ENCODE data around the gene TCTN2.

The TCTN2 gene

DNA sequence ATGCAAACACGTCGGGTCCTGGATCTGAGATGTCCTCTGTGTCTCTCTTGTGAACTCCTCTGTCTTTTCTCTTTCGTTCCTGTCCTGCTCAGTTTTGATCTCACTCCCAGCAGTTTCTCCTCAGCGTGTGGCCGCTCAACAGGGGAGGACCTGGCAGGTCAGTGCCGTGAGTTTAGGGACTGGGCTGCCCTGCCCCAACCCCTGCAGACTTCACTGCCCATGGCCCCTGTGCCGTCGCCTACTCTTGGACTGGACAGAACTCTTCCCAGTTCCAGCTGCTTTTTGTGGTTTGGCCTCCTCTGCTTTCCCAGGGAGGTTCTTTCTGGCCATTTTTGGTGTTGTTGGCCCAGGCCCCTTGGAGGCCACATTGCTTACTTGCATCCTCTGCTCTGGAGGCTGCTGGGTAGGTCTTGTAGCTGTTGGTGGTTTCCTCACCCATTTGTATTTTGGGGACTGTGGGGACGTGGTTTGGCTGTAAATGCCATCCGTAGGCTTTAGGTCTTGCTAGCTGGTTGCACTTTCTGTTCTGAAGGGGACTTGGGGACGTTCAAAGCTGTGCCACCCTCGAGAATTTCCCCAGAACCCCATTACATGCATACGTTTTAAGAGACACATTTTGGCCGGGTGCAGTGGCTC lies 71.1 kb downstream of the TCTN2 start:
- no peak for DNase-seq (ENCODE audit: low read depth, low spot score)

DNA sequence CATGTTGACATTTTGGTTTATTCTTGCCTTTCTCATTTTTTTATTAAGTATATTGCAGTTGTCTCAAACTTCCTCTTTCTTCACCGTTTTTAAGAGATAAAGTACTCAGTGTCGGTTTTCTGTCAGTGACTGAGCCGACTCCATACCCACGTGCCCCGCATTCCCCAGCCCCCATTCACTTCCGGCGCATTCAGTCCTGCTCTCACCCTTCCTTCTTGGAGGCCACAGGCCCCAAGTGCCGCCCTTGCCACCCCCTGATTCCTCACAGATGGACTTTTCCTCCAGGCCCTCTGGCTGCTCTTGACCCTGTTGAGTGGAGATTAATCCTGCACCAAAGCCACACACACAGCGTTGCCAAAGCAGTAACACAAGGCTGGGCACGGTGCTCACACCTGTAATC lies 72.1 kb downstream of the TCTN2 start:
- no peak for DNase-seq (ENCODE audit: low read depth, low spot score)

- DNase-seq (ENCODE audit: low read depth, low spot score), result no peak
Measured at GRCh38 chr12:123744836-123745235, 73.9 kb downstream of the TCTN2 start.

GRCh38 chr12:123747309-123747708 lies 76.4 kb downstream of the TCTN2 start:
- DNase-seq (ENCODE audit: low read depth, low spot score), result no peak

DNA sequence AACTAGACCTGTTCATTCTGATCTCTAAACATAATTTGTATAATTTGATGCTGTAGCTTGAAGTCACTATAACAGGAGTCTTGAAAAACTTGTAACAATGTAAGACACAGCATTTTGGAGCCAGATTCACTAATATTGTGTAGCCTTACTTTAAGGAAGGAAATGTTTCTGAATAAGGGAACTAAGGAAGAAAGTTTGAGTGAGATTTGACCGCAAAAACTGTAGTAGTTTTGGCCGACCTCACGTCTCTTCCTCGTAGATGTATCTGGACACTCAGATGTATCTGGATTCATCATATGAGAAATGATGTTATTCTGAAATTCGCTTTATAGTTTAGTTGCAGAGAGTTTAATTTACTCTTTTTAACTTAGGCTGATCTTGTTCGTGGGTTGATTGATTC lies 77.2 kb downstream of the TCTN2 start:
- DNase-seq (ENCODE audit: low read depth, low spot score), result no peak

DNA sequence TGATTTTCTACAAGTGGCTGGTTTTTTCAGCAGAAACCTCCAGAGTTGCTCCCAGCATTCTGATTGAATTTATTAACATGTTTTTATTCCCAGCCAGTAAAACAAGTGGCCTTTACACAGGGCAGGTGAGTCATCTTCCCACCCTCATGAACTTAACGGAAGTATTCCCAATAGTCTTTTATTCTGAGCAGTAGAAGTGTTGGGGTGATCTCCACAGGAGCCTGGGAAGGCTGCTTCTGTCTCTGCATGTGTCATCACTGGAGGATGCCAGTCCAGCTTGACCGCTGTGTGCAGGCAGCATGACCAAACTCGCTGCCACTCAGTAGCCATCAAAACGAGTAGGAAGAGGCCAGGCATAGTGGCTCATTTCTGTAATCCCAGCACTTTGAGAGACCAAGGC lies 77.7 kb downstream of the TCTN2 start:
- DNase-seq (ENCODE audit: low read depth, low spot score), result no peak

DNA sequence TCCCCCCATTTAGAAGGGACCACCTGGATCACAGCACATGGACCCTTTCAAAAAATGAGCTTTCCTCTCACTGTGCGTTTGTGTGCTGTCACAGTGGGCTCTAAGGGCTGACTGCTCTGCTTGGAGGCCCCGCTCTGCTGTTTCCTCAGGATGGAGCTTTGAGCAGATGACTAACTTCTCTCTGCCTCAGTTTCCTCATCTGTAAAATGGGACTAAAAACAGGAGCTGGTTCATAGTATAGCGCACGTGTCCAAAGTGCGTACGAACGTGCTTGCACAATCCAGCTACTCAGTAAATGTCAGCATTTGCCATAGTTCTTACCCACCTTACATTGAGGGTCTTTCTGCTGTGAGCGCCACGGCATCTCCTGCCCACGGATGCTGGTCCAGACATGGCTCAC lies 78.4 kb downstream of the TCTN2 start:
- no peak for DNase-seq (ENCODE audit: low read depth, low spot score)

DNA sequence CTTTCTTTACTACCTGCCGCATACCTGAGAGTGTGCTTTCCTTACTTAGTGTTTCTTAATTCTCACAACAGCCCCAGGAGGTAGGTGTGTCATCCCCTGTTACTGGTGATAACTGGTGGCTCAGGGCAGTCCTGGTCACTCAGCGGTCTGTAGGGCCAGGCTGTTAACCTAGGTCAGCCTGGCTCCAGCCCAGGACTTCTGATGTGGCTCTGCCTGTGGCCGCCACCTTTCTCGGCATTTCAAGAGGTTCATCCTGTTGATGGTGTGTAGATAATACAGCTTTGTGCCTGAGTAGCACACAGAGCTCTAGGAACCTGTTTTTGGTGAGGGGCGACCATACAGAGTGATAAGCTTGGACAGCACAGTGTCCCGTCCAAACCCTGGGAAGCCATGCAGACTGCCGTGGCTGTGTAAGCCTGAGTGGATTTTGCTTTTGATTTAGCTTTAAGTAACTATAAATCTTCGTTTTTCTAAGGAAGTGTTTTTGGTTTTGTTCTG lies 79.3 kb downstream of the TCTN2 start:
- DNase-seq (ENCODE audit: low read depth, low spot score), result no peak

- no peak for DNase-seq (ENCODE audit: low read depth, low spot score)
Measured at GRCh38 chr12:123752046-123752445, 81.1 kb downstream of the TCTN2 start.

DNA sequence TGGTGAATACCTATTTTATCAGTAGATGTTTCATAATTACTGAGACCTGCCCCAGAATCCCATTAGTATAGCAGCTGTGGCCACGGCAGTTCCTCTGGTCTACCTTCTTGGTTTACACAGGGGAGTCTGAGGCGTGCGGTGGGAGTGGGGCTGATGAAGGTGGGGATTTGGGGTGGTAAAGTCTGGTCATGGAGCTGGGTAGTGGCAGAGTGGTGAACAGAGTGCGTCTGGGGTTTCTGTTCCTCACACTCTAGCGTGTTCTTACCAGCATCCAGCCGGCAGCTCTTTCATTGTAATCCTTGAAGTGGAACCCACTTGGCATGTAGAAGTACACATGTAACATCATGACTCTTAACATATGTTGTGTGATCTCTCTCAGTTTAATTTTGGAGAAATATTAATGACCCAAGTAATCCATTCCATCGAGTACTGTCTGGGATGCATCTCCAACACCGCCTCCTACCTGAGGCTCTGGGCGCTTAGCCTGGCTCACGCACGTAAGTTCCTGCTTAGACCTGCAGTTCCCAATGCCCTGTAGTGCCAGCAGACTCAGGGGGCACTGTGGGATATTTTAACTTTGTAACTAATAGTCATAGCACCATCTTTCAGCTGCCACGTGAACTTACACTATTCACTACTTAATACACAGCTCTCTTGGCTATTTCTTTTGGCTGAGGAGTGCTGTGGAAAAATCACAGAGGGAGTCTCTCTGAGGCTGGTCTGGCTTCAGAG lies 83.3 kb downstream of the TCTN2 start:
- no peak for DNase-seq (ENCODE audit: low read depth, low spot score)

DNA sequence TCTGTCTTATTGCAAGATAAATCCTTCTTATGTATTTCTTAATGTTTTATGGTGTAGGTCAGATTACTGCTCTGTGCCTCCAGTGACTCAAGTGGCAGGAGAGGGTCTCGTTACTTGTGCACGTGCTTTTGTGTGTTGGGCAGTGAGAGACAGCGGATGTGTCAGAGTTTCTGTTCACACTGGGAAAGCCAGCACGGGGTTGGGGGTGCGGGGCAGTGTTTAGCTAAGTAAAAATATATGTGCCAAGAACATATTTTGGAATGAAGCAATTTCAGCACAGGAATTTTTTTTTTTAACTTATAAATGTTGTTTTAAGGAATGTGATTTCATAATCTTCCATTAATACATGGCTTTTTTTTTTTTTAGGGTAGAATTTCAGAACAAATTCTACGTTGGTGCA lies 86.6 kb downstream of the TCTN2 start:
- no peak for DNase-seq (ENCODE audit: low read depth, low spot score)
